HCT116 (cell line): ENCODE results near the gene OR52A1. TPM values are rescaled to one million over a fixed set of nuclear protein-coding genes. Genes with fewer than 3 reads are reported as not detected.

Source experiments
- ATAC-seq: fragments of 200-7000 bp; cut with Tn5 transposase; 2 replicates; pipeline ENCODE4 v1.9.1; 2020; ENCODE audit warnings: mild to moderate bottlenecking, moderate library complexity
- BruUV-seq: library from RNA; stranded (reverse); fragments of 400-500 nt; replicated peaks from 2 replicates; lab custom pipeline; 2021; lab: Mats Ljungman, UMichigan
- CTCF ChIA-PET: fragments of 300-600 bp; sonication (Branson Sonifier 250); formaldehyde crosslinking; loops from one replicate; lab custom pipeline; 2021; ENCODE audit warnings: antibody characterized with exemption; lab: Charles Lee
- POLR2A ChIA-PET: fragments of 300-600, 350-600 bp; sonication (Branson Sonifier 250); formaldehyde crosslinking; loops from one replicate; lab custom pipeline; 2021; ENCODE audit warnings: antibody characterized with exemption; lab: Charles Lee
- RAD21 ChIA-PET, 2 experiments: fragments of 300-600 bp; sonication (Branson Sonifier 250); formaldehyde crosslinking; loops; one replicate each; lab custom pipeline; 2023; ENCODE audit warnings: low total read pairs in 2 of 2; ENCODE audit not compliant: uncharacterized antibody in 2 of 2, unreplicated experiment in 2 of 2, low non-redundant PET in 1 of 2; lab: Charles Lee
- DNase-seq: peaks from one replicate; pipeline ENCODE4 v3.0.0-alpha.2; 2010; ENCODE audit warnings: low read depth, low spot score
- H2AFZ ChIP-seq: fragments of 200-600 bp; shearing (Covaris generic), sonication (generic); 2 replicates; pipeline ENCODE4 v1.6.1; 2017; ENCODE audit warnings: low read depth, mixed run types, mixed read lengths, antibody characterized with exemption, low read length; ENCODE audit not compliant: poor library complexity, severe bottlenecking
- H3K27ac ChIP-seq: 2 replicates; pipeline ENCODE4 v1.5.1; 2012; ENCODE audit warnings: low read depth, low read length
- H3K27me3 ChIP-seq: fragments of 200-600 bp; sonication (generic); 2 replicates; pipeline ENCODE4 v1.6.1; 2016; ENCODE audit warnings: mixed run types, low read length, mixed read lengths; ENCODE audit not compliant: insufficient read depth
- H3K36me3 ChIP-seq, 2 experiments: fragments of 200-500 bp in 1 of 2; fragments of 200-600 bp in 1 of 2; sonication (Bioruptor generic) in 1 of 2; sonication (generic) in 1 of 2; 2 replicates each; pipeline versions ENCODE4 v1.5.1 to v1.6.1; 2014 to 2016; ENCODE audit warnings: low read length in 2 of 2, inconsistent platforms in 1 of 2, mixed read lengths in 1 of 2, mixed run types in 1 of 2; ENCODE audit not compliant: insufficient read depth in 2 of 2, control insufficient read depth in 1 of 2
- H3K4me1 ChIP-seq, 2 experiments: fragments of 200-600 bp in 1 of 2; sonication (generic) in 1 of 2; 2 replicates each; pipeline versions ENCODE4 v1.5.1 to v1.6.1; 2012 to 2017; ENCODE audit warnings: low read length in 2 of 2, inconsistent platforms in 1 of 2, mild to moderate bottlenecking in 1 of 2, mixed read lengths in 1 of 2, mixed run types in 1 of 2, moderate library complexity in 1 of 2; ENCODE audit not compliant: insufficient read depth in 2 of 2, control insufficient read depth in 1 of 2
- H3K4me2 ChIP-seq: fragments of 200-600 bp; sonication (generic); 2 replicates; pipeline ENCODE4 v1.6.1; 2017; ENCODE audit warnings: mixed run types, low read length, mixed read lengths
- H3K4me3 ChIP-seq, 2 experiments: fragments of 200-600 bp in 1 of 2; sonication (generic) in 1 of 2; replicated peaks in 1 of 2; 2 replicates each; pipeline ENCODE4 v1.5.1; 2011 to 2016; ENCODE audit warnings: low read length in 2 of 2, control low read depth in 1 of 2, low read depth in 1 of 2, mild to moderate bottlenecking in 1 of 2, mixed read lengths in 1 of 2, mixed run types in 1 of 2
- H3K79me2 ChIP-seq: fragments of 200-600 bp; sonication (generic); 2 replicates; pipeline ENCODE4 v1.6.1; 2017; ENCODE audit warnings: mild to moderate bottlenecking, mixed run types, low read length, moderate library complexity, mixed read lengths; ENCODE audit not compliant: insufficient read depth
- H3K9ac ChIP-seq: fragments of 200-600 bp; sonication (generic); 2 replicates; pipeline ENCODE4 v1.6.1; 2016; ENCODE audit warnings: low read length, mixed read lengths
- H3K9me2 ChIP-seq: fragments of 200-600 bp; sonication (generic), shearing (Covaris generic); 2 replicates; pipeline ENCODE4 v1.6.1; 2017; ENCODE audit warnings: mixed run types, mild to moderate bottlenecking, moderate library complexity; ENCODE audit not compliant: insufficient read depth
- H3K9me3 ChIP-seq, 2 experiments: fragments of 200-500 bp in 1 of 2; fragments of 200-600 bp in 1 of 2; sonication (Bioruptor generic) in 1 of 2; sonication (generic) in 1 of 2; 2 replicates each; pipeline ENCODE4 v1.6.1; 2014 to 2017; ENCODE audit warnings: low read length in 2 of 2, mixed read lengths in 2 of 2, inconsistent platforms in 1 of 2, low read depth in 1 of 2, mild to moderate bottlenecking in 1 of 2, mixed run types in 1 of 2, moderate library complexity in 1 of 2; ENCODE audit not compliant: control insufficient read depth in 1 of 2, insufficient read depth in 1 of 2
- H4K20me1 ChIP-seq: fragments of 200-600 bp; sonication (generic), shearing (Covaris generic); 2 replicates; pipeline ENCODE4 v1.6.1; 2017; ENCODE audit warnings: mixed run types, mild to moderate bottlenecking, moderate library complexity; ENCODE audit not compliant: insufficient read depth
- CBX3 ChIP-seq: IDR thresholded peaks from 2 replicates; pipeline ENCODE4 v1.6.1; 2012; ENCODE audit warnings: low read depth
- ZFX ChIP-seq: fragments of 450-650 bp; IDR thresholded peaks from 2 replicates; pipeline ENCODE4 v1.6.1; 2017
- ZNF274 ChIP-seq: fragments of 200-500 bp; sonication (Bioruptor generic); IDR thresholded peaks from 2 replicates; pipeline ENCODE4 v1.6.1; 2014; ENCODE audit warnings: mild to moderate bottlenecking, low read depth, low read length, inconsistent platforms
- intact Hi-C: fragments of 100-400 bp; cut with micrococcal nuclease; formaldehyde crosslinking; loops from 2 replicates; pipeline ENCODE4 v1.10.0; 2022
- total RNA-seq: library from RNA; stranded (reverse); gene quantifications from one replicate; pipeline ENCODE4 v1.2.1, GENCODE V29; 2021; ENCODE audit not compliant: unreplicated experiment
- TF ChIP-seq, protein P1 (sequence below), 3 experiments: fragments of 200-600 bp in 1 of 3; sonication (generic) in 1 of 3; IDR thresholded peaks in 2 of 3; conservative IDR thresholded peaks in 1 of 3; 2 replicates each; pipeline ENCODE4 v1.5.1; 2012 to 2017; ENCODE audit warnings: low read depth in 2 of 3, low read length in 2 of 3, antibody characterized with exemption in 1 of 3, borderline replicate concordance in 1 of 3, control low read depth in 1 of 3, mild to moderate bottlenecking in 1 of 3, mixed read lengths in 1 of 3, mixed run types in 1 of 3, moderate library complexity in 1 of 3; ENCODE audit not compliant: insufficient read depth in 1 of 3

Gene OR52A1
- total RNA-seq, 1 experiment from 2014 or later = not detected

GRCh38 chr11:5137014-5137413 is 17.5 kb downstream of the OR52A1 start:
- H3K9me2 ChIP-seq = no peaks in the 10 kb centered on the region
- no TSS peak for BruUV-seq
- POLR2A ChIA-PET = no interaction called here

GRCh38 chr11:5136261-5136660 is 18.3 kb downstream of the OR52A1 start:
- no peak for TF ChIP-seq ZNF274
- no peak for TF ChIP-seq ZFX
- TF ChIP-seq CBX3 = no peak
- ChIA-PET CTCF (no interaction called here), RAD21 (no interaction called here), POLR2A (no interaction called here)
- Histone ChIP-seq H4K20me1 (no peaks in the 10 kb centered on the region), H3K4me1 (no peaks in the 10 kb centered on the region), H3K27ac (no peak overlapping the region), H3K36me3 (no peaks in the 10 kb centered on the region), H3K27me3 (peaks cover 52% of the 10 kb centered on the region), H3K79me2 (no peaks in the 10 kb centered on the region), H3K9me2 (no peaks in the 10 kb centered on the region), H3K9ac (no peak overlapping the region), H3K9me3 (no peaks in the 10 kb centered on the region), H3K4me3 (no peak overlapping the region), H3K4me2 (no peak overlapping the region), H2AFZ (no peak overlapping the region)
- DNase-seq (no peak), ATAC-seq (no peak)
- intact Hi-C loops = no loop called here
- no TSS peak for BruUV-seq

More at GRCh38 chr11:5137014-5137413, 17.5 kb downstream of the OR52A1 start:
- CTCF ChIA-PET = no interaction called here
- Histone ChIP-seq H3K4me3 (no peak overlapping the region), H3K9ac (no peak overlapping the region), H3K27ac (no peak overlapping the region), H2AFZ (no peak overlapping the region), H3K4me2 (no peak overlapping the region), H3K9me3 (no peaks in the 10 kb centered on the region), H3K36me3 (no peaks in the 10 kb centered on the region), H3K79me2 (no peaks in the 10 kb centered on the region), H3K4me1 (no peaks in the 10 kb centered on the region), H4K20me1 (no peaks in the 10 kb centered on the region)
- intact Hi-C loops = loop anchor here (1.0 kb wide), 1 partner anchor 24 kb away; no protein-coding TSS in a partner anchor
- ATAC-seq (no peak), DNase-seq (no peak)
- TF ChIP-seq, protein P1, sequence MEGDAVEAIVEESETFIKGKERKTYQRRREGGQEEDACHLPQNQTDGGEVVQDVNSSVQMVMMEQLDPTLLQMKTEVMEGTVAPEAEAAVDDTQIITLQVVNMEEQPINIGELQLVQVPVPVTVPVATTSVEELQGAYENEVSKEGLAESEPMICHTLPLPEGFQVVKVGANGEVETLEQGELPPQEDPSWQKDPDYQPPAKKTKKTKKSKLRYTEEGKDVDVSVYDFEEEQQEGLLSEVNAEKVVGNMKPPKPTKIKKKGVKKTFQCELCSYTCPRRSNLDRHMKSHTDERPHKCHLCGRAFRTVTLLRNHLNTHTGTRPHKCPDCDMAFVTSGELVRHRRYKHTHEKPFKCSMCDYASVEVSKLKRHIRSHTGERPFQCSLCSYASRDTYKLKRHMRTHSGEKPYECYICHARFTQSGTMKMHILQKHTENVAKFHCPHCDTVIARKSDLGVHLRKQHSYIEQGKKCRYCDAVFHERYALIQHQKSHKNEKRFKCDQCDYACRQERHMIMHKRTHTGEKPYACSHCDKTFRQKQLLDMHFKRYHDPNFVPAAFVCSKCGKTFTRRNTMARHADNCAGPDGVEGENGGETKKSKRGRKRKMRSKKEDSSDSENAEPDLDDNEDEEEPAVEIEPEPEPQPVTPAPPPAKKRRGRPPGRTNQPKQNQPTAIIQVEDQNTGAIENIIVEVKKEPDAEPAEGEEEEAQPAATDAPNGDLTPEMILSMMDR (IDR thresholded peaks at IDR 0.05 in 2 of 3, conservative IDR thresholded peaks at IDR 0.05 in 1 of 3; ENCODE audit: borderline replicate concordance in 1 of 3, insufficient read depth in 1 of 3, low read depth in 2 of 3, low read length in 2 of 3) = no peak
- TF ChIP-seq, all 23 proteins: peak for 0
- H3K27me3 ChIP-seq = peaks cover 54% of the 10 kb centered on the region
- RAD21 ChIA-PET = no interaction called here
